Activated T-cell treated with anti-CD3 and anti-CD28 coated beads, Interleukin-2, amount 50 U/mL, for 4 hours (primary cell): ENCODE results near the gene NOMO2. TPM values are rescaled to one million over a fixed set of nuclear protein-coding genes. Genes with fewer than 3 reads are reported as not detected.
"Not testable (repeated sequence)": the region's sequence is repeated elsewhere in the genome, so short reads cannot be mapped to it uniquely, and the experiment has no call there.

ENCODE experiments used
- ATAC-seq, 2 donors: fragments of 200-7000 bp; cut with Tn5 transposase; one replicate each; pipeline ENCODE4 v1.10.0; 2021
- DNase-seq: peaks from one replicate; pipeline ENCODE4 v3.0.0-alpha.2; 2020
- H3K27me3 Mint-ChIP-seq: one replicate; pipeline ENCODE4 v1.8.0; 2021; ENCODE audit warnings: low read depth, mixed read lengths
- H3K36me3 Mint-ChIP-seq: one replicate; pipeline ENCODE4 v1.8.0; 2022; ENCODE audit warnings: mixed read lengths; ENCODE audit not compliant: insufficient read depth
- H3K4me1 Mint-ChIP-seq: one replicate; pipeline ENCODE4 v1.8.0; 2021; ENCODE audit warnings: low read depth, mixed read lengths
- H3K4me3 Mint-ChIP-seq: one replicate; pipeline ENCODE4 v1.8.0; 2021; ENCODE audit warnings: mild to moderate bottlenecking, moderate library complexity, mixed read lengths
- H3K9me3 Mint-ChIP-seq: one replicate; pipeline ENCODE4 v1.8.0; 2021; ENCODE audit warnings: mixed read lengths
- total RNA-seq, 3 donors: library from RNA; stranded (reverse); gene quantifications; one replicate each; pipeline ENCODE4 v1.2.1, GENCODE V29; 2021

Gene NOMO2
- total RNA-seq, 3 donors from 2014 or later, result 130 to 135 (median 134) TPM

DNA sequence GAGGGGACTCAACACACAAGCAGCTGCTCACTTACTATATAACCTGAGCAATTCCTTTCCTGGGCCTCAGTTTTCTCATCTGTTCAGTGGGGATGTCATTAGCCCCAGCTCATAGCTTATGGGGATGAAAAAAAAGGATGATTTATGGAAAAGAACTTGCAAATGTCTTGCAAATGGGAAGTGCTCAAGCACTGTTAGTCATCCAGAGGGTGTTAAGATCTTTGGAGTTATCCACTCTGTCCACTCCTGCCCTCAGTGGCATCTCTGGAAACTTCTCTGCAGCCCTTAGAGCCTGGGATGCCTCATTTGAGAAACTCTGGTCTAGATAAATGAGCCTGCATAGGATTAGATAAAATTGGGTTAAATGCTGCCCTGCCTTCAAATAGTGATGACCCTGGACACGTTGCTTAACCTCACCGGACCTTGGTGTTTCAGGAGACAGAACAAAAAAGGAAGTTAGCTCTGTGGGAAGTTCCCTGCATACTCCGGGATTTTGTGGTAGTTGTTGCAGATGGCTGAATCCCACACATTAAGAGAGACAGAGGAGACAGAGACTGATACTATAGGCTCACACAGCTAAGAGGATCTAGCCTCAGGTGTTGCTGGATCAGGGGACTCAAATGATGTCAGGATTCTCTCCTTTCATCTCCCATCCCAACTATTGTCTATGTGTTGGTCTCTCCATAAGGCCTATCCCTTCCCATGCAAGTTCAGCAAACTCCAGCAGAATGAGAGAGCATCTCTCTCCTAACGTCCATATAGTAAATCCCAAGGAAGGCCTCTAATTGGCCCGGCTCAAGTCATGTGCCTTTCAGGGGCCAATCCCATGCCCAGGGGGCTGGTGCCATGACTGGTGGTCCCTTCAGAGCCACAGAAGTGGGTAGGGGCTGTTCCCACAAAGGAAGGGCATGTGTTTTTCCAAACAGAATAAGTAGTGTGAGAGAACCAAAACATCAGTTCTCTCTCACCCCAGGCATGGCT is 25.0 kb upstream of the NOMO2 start:
- not testable (repeated sequence) for H3K4me1 Mint-ChIP-seq, DNase-seq, H3K4me3 Mint-ChIP-seq, ATAC-seq, H3K27me3 Mint-ChIP-seq, H3K9me3 Mint-ChIP-seq, H3K36me3 Mint-ChIP-seq

DNA sequence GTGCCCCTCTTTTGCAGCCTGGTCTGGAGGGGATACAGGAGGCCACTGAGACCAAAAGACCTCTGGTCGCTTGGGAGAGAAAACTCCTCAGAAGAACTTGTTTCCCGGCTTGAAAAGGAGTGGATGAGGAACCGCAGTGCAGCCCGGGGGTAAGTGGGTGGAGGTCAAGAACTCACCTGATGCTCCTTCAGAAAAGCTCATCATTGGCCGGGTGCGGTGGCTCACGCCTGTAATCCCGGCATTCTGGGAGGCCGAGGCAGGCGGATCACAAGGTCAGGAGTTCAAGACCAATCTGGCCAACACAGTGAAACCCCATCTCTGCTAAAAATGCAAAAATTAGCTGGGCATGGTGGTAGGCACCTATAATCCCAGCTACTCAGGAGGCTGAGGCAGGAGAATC is 23.9 kb upstream of the NOMO2 start:
- not testable (repeated sequence) for ATAC-seq, DNase-seq, H3K9me3 Mint-ChIP-seq, H3K4me3 Mint-ChIP-seq, H3K27me3 Mint-ChIP-seq, H3K4me1 Mint-ChIP-seq, H3K36me3 Mint-ChIP-seq

DNA sequence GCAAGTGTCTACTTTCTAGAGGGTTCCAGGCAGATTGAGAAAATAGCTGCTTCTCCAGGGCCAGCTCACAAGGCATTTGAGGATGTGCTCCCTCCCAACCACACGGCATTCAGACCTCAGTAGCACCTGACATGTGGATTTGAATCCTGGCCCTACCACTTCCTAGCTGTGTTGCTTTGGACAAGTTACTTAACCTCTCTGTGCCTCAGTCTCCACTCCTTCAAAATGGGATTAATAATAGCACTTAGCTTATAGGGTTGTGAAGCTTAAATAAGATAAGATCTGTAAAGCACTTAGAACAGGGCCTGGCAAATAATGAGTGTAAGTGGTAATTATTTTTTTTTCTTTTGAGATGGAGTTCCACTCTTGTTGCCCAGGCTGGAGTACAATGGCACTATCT is 21.0 kb upstream of the NOMO2 start:
- Mint-ChIP-seq H3K4me3 (no peak overlapping the region), H3K36me3 (no peaks in the 10 kb centered on the region), H3K27me3 (no peaks in the 10 kb centered on the region), H3K9me3 (no peaks in the 10 kb centered on the region), H3K4me1 (no peaks in the 10 kb centered on the region)
- DNase-seq, result no peak
- no peak for ATAC-seq

DNA sequence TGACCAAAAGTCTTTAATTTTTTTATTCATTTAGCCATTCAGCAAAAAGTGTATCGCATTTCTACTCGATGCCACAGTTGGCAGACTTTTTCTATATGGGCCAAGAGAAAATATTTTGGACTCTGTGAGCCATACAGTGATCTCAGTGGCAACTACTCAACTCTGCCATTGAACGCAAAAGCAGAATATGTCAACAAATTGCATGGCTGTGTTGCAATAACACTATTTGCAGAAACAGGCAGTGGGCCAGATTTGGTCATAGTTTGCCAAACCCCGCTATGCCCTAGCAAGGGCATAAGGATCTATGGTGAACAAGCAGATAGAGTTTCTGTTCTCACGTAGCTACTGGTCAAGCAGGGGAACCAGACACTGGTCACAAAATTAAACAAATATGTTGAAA is 18.5 kb upstream of the NOMO2 start:
- ATAC-seq, H3K4me1 Mint-ChIP-seq, H3K4me3 Mint-ChIP-seq, H3K9me3 Mint-ChIP-seq, H3K36me3 Mint-ChIP-seq, DNase-seq, H3K27me3 Mint-ChIP-seq: not testable (repeated sequence)

DNA sequence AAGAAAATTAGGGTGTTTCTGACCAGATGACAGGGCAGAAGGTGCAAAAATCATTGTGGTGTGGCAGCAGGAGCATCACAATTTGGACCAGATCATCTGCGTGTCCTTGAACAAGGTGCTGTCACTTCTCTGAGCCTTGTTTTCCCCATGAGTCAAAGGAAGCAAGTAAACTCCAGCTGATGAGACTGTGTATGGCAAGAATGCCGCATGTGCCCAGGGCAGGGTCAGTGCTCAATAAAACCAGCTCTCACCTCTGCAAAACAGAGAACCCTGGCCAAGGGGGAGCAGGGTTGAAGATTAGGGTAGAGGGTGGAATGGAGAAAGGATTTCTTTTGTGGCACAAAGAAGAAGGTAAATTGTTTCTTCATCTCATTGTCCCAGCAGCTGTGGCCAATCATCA is 17.4 kb upstream of the NOMO2 start:
- not testable (repeated sequence) for H3K4me1 Mint-ChIP-seq, H3K27me3 Mint-ChIP-seq, H3K9me3 Mint-ChIP-seq, DNase-seq, H3K4me3 Mint-ChIP-seq, ATAC-seq, H3K36me3 Mint-ChIP-seq

DNA sequence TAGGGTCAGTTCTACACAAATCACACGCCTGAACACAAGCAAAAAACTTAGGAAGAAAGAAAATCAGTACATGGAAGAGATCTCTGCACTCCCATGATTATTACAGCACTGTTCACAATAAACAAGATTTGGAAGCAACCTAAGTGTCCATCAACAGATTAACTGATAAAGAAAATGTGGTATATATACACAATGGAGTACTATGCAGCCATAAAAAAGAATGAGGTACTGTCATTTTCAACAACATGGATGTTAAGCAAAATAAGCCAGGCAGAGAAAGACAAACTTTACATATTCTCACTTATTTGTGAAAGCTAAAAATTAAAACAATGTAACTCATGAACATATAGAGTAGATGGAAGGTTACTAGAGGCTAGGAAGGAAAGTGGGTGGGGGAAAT is 16.0 kb upstream of the NOMO2 start:
- not testable (repeated sequence) for H3K36me3 Mint-ChIP-seq, DNase-seq, H3K4me3 Mint-ChIP-seq, H3K9me3 Mint-ChIP-seq, H3K4me1 Mint-ChIP-seq, H3K27me3 Mint-ChIP-seq, ATAC-seq

DNA sequence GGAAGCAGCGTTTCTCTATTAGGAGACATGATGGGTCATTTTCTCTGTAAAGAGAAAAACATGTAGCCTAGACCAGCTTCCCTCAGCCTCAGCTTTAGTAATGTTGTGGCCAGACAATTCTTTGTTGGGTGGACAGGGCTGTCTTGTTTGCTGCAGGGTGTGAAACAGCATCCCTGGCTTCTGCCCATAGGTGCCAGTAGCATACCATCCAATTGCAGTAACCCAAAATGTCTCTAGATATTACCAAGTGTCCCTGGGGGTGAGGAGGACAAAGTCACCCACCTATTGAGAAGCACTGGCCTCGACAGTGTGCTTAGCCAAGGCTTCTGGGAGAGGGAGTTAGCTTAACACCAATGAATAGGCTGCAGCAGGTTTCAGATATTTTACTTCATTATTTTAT is 14.0 kb upstream of the NOMO2 start:
- not testable (repeated sequence) for H3K9me3 Mint-ChIP-seq, H3K4me3 Mint-ChIP-seq, DNase-seq, H3K27me3 Mint-ChIP-seq, H3K36me3 Mint-ChIP-seq, H3K4me1 Mint-ChIP-seq, ATAC-seq

DNA sequence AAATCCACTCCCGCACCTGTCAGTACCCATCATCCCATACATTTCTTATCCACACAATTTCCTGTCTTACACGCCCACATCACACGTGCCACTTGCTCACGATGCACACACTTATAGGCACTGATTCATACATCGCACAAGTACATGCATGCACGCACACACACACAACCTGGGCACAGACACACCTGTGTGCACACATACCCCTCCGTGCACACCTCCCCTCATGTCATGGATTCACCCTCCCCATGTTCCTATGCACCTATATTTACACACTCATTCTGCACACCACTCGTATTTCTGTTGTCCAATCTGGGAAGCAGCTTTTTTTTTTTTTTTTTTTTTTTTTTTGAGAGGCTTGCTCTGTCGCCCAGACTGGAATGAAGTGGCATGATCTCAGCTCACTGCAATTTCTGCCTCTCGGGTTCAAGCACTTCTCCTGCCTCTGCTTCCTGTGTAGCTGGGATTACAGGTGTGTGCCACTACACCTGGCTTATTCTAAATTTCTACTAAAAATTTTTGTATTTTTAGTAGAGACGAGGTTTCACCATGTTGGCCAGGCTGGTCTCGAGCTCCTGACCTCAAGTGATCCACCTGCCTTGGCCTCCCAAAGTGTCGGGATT is 13.5 kb upstream of the NOMO2 start:
- H3K9me3 Mint-ChIP-seq, H3K4me3 Mint-ChIP-seq, DNase-seq, ATAC-seq, H3K36me3 Mint-ChIP-seq, H3K4me1 Mint-ChIP-seq, H3K27me3 Mint-ChIP-seq: not testable (repeated sequence)

DNA sequence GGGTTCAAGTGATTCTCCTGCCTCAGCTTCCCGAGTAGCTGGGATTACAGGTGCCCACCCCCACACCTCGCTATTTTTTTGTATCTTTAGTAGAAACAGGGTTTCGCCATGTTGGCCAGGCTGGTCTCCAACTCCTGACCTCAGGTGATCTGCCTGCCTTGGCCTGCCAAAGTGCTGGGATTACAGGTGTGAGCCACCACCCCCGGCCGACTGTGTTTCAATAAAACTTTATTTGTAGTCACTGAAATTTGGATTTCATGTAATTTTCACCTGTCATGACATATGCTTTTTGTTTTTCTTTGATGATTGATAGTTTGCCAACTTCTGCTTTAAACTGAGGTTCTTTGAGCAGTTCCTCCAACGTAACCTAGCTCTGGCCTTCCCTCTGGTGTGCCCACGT is 12.0 kb upstream of the NOMO2 start:
- not testable (repeated sequence) for H3K4me1 Mint-ChIP-seq, H3K9me3 Mint-ChIP-seq, ATAC-seq, H3K36me3 Mint-ChIP-seq, H3K27me3 Mint-ChIP-seq, DNase-seq, H3K4me3 Mint-ChIP-seq

DNA sequence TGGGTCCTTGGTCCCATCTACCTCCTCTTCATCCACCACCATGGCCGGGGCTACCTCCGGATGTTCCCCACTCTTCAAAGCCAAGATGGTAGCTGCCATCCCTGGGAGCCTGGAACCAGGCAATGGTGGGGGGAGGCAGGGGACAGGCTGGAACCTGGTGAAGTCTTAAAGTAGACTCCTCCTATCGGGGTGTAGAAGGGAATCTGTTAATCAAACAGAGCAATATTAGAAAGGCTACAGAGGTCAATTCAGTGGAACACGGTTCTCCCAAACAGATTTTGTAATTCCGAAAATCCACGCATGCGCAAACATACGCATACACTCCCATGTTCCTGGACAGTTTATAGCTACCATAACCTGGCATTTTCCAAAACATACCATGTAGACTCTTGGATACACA is 11.1 kb upstream of the NOMO2 start:
- H3K9me3 Mint-ChIP-seq, H3K4me1 Mint-ChIP-seq, H3K27me3 Mint-ChIP-seq, H3K36me3 Mint-ChIP-seq, H3K4me3 Mint-ChIP-seq, DNase-seq, ATAC-seq: not testable (repeated sequence)

DNA sequence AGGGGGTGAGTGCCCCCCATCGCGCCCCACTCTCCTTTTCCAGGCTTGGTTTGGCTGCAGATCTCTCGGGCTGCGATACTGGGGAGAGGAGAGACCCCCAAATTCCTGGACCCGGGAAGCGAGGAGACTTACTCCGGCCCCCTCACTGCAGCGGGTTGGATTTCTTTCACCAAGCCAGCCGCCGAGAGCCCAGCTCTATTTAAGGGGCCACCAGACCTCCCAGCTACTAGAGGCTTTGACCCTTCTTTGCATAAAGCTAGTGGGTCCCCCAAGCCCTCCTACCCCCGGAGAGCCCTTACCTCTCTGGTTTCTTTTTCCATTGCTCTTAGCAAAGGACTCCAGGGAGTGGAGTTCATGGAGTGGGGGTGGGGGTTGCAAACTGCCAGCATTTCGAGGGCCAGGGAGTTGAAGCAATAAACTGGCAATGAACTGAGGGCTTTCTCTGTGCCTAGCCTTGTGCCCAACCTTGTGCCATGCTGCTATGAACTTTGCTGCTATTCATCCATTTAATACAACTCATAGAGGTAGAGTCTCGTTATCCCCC is 9.5 kb upstream of the NOMO2 start:
- not testable (repeated sequence) for H3K36me3 Mint-ChIP-seq, H3K4me3 Mint-ChIP-seq, ATAC-seq, DNase-seq, H3K4me1 Mint-ChIP-seq, H3K9me3 Mint-ChIP-seq, H3K27me3 Mint-ChIP-seq

DNA sequence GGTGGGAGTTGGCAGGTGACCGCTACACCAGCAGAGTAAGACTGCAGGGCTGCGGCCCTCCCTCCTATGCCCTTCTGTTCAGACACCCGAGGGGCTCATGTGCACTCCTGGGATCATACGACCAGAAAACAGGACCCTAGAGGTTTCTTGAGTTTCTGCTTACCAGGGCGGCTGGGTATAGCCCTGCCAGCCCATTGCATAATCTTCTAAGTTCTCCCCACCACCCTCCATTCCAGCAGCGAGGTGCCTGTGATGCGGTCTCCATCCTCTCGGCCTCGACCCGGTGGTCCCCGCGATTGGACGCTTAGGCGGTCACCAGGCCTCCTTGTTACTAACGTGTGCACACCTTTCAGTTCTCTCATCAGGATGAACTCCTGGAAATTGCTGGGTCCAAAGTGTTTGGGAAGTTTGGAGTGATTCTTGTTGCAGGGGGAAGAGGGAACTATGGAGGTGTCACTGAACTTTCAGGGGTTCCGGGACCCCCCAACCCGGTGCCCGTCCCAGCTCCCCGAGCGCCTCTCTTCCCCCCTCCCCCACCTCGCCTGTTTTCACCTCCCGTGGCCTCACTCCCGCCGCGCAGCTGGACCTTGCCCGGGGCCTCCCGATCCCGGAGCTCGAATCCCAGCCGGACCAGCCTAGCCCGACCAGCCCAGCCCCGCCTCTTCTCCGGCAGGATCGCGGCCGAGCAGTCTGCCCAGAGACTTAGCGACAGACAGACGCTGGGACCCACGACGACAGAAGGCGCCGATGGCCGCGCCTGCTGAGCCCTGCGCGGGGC is 8.8 kb upstream of the NOMO2 start:
- ATAC-seq, result peak; percentile 35 to 62

DNA sequence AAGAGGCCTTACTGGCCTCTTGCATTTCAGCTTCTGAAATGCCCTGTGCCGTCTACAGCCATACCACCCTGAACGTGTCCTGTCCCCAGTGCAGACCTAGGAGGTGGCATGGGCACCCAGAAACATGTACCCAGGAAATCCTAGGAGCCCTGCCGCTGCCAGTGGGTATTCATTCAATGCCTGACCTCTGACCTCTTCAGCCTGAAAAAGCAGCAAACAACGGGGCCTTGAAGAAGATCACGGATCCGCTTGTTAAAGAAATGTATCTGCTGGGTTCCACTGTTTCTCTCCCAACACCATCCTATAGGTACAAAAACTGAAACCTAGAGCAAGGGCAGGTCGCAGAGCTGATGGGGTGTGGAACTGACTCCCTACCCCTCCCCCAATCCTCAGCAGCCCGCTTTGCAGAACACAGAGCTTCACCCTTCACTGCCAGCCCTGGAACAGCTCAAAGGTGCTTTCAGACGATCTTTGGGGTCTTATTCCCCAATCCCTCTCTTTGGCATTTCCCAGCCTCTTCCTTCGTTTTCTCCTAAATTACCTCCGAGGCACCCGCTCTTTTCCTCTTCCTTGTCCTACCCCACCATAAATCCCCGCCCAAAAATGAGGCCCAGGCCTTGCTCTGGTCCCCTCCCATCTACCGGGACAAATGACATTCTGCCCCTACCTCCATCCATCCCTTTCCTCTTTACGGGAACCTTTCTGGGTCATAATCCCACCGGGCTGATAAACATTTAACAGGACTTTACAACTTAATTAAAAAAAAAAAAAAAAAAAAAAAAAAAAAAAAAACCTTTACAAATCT is 1.3 kb downstream of the NOMO2 start:
- not testable (repeated sequence) for H3K36me3 Mint-ChIP-seq, DNase-seq, H3K9me3 Mint-ChIP-seq, H3K27me3 Mint-ChIP-seq, ATAC-seq
- peaks cover 12% of the 10 kb centered on the region for H3K4me1 Mint-ChIP-seq
- peak overlapping the region; percentile 71 for H3K4me3 Mint-ChIP-seq

More for the DNA sequence above, 8.8 kb upstream of the NOMO2 start:
- not testable (repeated sequence) for H3K9me3 Mint-ChIP-seq, H3K27me3 Mint-ChIP-seq, H3K36me3 Mint-ChIP-seq, H3K4me3 Mint-ChIP-seq, H3K4me1 Mint-ChIP-seq, DNase-seq

DNA sequence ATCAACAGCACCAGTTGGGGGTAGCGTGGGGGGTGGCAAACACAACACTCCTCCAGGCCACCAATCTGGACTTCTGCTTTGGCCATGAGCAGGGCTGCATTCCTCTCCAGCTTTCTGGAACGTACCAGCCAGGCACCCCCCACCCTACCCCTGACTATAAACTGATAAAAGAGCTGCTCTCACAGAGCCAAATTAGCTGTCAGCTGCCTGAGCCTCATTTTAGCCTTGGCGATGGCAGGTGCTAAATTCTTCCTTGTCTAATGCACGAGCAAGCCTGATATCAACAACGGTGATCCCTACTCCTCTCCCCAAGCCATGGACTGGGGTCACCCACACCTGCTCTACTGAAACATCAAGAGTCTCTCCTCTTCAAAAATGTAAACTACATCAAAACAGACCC is 8.2 kb downstream of the NOMO2 start:
- not testable (repeated sequence) for H3K9me3 Mint-ChIP-seq, H3K36me3 Mint-ChIP-seq, H3K4me3 Mint-ChIP-seq, H3K27me3 Mint-ChIP-seq, H3K4me1 Mint-ChIP-seq, ATAC-seq, DNase-seq
